GM13976 (cell line): Measurements from ENCODE around the gene SHROOM2.

Experiments
- DNase-seq: peaks from one replicate; pipeline ENCODE4 v3.0.0; 2012; ENCODE audit warnings: low spot score
- CTCF ChIP-seq: IDR thresholded peaks from 2 replicates; pipeline ENCODE4 v1.5.1; 2012; ENCODE audit warnings: borderline replicate concordance, mild to moderate bottlenecking; ENCODE audit not compliant: insufficient read depth; ENCODE audit errors: extremely low read depth, missing control alignments, control extremely low read depth
- in situ Hi-C: fragments of 300-500 bp; cut with MboI; formaldehyde crosslinking; loops from one replicate; pipeline ENCODE4 v1.12.0; 2022; ENCODE audit warnings: low sequenced_read_pairs, mixed read lengths, inconsistent platforms; ENCODE audit not compliant: unreplicated experiment

Gene SHROOM2

DNA sequence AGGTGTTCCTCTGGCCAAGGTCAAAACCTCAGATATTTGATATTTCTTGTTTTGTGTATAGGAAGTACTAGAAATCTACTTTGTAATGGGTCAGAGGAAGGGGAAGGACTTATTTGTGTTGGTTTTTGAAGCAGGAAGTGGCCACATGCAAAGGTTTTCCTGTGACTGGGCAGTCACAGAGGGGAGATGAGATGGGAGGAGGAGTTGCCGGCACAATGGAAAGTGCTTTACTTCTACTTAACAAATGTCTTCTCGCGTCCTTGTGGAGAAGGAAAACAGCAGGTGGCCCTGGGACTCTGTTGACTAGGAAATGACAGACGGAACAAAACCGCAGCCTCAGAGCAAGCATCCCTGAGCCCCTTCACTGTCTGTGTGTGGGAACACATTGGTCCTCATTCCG, 46.6 kb downstream of the SHROOM2 start:
- DNase-seq: no peak
- no peak for TF ChIP-seq CTCF
- in situ Hi-C loops: no loop called here

GRCh38 chrX:9835585-9836210, 49.5 kb downstream of the SHROOM2 start:
- no peak for DNase-seq
- no peak for TF ChIP-seq CTCF
- in situ Hi-C loops: no loop called here

GRCh38 chrX:9842541-9842940, 56.3 kb downstream of the SHROOM2 start:
- TF ChIP-seq CTCF: no peak
- in situ Hi-C loops: no loop called here
- DNase-seq: no peak

DNA sequence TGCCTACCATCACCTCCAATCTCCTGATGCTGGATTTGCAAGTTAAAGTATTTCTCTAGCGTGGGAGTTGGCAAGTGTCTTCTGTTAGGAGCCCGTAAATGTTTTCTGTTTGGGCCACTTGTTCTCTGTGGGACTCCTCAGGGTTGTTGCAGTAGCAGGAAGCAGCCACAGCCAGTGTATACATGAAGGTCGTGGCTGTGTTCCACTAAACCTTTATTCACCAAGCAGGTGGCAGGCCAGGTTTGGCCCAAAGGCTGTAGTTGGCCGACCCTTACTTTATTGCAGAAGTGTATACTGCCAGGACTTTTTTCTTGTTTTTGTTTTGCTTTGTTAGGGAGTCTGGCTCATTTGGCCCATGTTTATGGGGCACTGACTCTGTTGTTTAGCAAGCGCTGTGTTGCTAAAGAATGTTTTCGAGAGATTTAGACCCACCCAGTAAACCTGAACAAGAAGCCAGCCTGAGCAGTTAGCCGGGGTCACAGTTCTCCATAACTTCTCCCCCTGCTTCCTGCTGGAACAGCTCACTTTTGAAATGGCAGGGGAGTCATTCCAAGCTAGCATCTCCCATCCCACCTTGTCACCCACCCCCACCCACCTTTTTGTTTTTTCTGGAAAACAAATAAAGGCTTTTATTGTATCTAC, 58.8 kb downstream of the SHROOM2 start:
- in situ Hi-C loops: no loop called here
- DNase-seq: no peak

DNA sequence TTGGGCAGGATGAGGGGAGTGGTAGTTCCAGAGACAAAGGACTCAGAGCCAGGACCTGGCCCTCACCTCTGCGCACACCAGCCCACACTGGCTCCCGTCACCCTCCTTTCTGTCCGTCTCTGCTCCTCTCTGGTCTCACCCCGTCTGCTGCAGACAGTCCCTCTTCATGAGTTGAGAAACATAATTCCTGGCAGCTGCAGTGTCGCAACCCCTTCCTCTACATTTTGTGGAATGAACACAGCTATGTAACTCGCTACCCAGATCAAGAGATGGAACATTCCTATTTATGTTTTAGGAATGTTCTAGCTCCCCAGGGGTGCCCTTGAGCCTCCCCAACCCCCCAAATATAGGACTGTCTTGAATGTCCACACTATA, 59.3 kb downstream of the SHROOM2 start:
- TF ChIP-seq CTCF: no peak
- no peak for DNase-seq
- in situ Hi-C loops: no loop called here

More for the DNA sequence above, 58.8 kb downstream of the SHROOM2 start:
- no peak for TF ChIP-seq CTCF

- in situ Hi-C loops: no loop called here
- TF ChIP-seq CTCF: no peak
- DNase-seq: no peak
Observed at GRCh38 chrX:9846631-9847030, 60.4 kb downstream of the SHROOM2 start.
